SU-DHL-6 (cell line): ENCODE measurements around the gene SETBP1.

Experiments used
- CTCF ChIP-seq: fragments of 200-600 bp; sonication (generic); IDR thresholded peaks from one replicate; pipeline ENCODE4 v1.5.1; 2017; ENCODE audit warnings: antibody characterized with exemption, mild to moderate bottlenecking, low read length, moderate library complexity; ENCODE audit not compliant: insufficient read depth, poor library complexity, severe bottlenecking
- EZH2phosphoT487 ChIP-seq: fragments of 200-600 bp; sonication (generic), shearing (Covaris generic); conservative IDR thresholded peaks from 2 replicates; pipeline ENCODE4 v1.6.1; 2018; ENCODE audit warnings: mild to moderate bottlenecking, antibody characterized with exemption, low read length, moderate library complexity, mixed read lengths

DNA sequence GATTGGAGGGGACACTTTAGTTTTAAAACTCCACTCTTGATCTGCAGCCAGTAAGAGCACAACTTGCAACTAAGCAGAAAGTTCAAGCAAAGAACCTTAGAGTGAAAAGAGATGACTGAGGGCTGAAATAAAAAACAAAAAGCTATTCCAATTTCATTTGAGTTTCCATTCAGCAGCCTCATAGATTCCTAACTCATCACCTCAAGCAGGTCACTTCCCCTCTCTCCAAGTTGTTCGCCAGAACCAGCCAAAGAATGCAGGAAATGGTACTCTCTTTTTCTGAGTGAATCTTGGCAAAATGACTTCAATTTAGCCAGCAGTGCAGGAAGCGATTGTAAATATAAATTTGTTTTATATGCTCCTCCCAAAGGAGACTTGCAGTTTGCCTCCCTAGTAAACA is 213.3 kb downstream of the SETBP1 start:
- TF ChIP-seq CTCF (no peak), EZH2phosphoT487 (no peak)
